HEK293 (cell line): ENCODE data around the gene PLD6.

Experiments used
- CTCF ChIA-PET: fragments of 350-600 bp; formaldehyde crosslinking; extraction: SDS; loops from one replicate; lab custom pipeline; 2021; ENCODE audit warnings: antibody characterized with exemption; lab: Yijun Ruan, JAX
- POLR2A ChIA-PET: fragments of 300-600 bp; formaldehyde crosslinking; extraction: SDS; loops from one replicate; lab custom pipeline; 2020; ENCODE audit warnings: antibody characterized with exemption, inconsistent platforms; lab: Yijun Ruan, JAX
- H3K27ac ChIP-seq: fragments of 200-500 bp; sonication (Bioruptor generic); 2 replicates; pipeline ENCODE4 v1.5.1; 2014; ENCODE audit warnings: low read depth, low read length, control low read depth, inconsistent platforms; ENCODE audit errors: extremely low read depth
- H3K36me3 ChIP-seq, 2 experiments: fragments of 200-500 bp in 1 of 2; sonication (Bioruptor generic) in 1 of 2; 1 replicate in 1 of 2; 2 replicates in 1 of 2; pipeline ENCODE4 v1.5.1; 2014 to 2017; ENCODE audit warnings: inconsistent platforms in 2 of 2, low read length in 2 of 2; ENCODE audit not compliant: control insufficient read depth in 2 of 2, insufficient read depth in 1 of 2
- H3K4me1 ChIP-seq: fragments of 200-500 bp; sonication (Bioruptor generic); 2 replicates; pipeline ENCODE4 v1.5.1; 2014; ENCODE audit warnings: mild to moderate bottlenecking, low read length, inconsistent platforms; ENCODE audit not compliant: control insufficient read depth, insufficient read depth
- H3K4me3 ChIP-seq: 2 replicates; pipeline ENCODE4 v1.5.1; 2011; ENCODE audit warnings: low read depth, mild to moderate bottlenecking, control low read depth, low read length, moderate library complexity
- H3K9me3 ChIP-seq: fragments of 200-500 bp; sonication (Bioruptor generic); 2 replicates; pipeline ENCODE4 v1.5.1; 2014; ENCODE audit warnings: low read depth, low read length, inconsistent platforms; ENCODE audit not compliant: control insufficient read depth, insufficient read depth
- BCL11A ChIP-seq: fragments of 450-650 bp; formaldehyde crosslinking; IDR thresholded peaks from 2 replicates; pipeline ENCODE4 v1.5.1; 2016; ENCODE audit warnings: low read depth, missing biosample characterization, missing genetic modification characterization
- FEZF1 ChIP-seq: fragments of 450-650 bp; formaldehyde crosslinking; IDR thresholded peaks from 2 replicates; pipeline ENCODE4 v1.5.1; 2016; ENCODE audit warnings: missing biosample characterization, missing genetic modification characterization
- GLIS1 ChIP-seq: fragments of 450-650 bp; formaldehyde crosslinking; IDR thresholded peaks from 2 replicates; pipeline ENCODE4 v1.5.1; 2016; ENCODE audit warnings: missing biosample characterization, missing genetic modification characterization
- HOXD13 ChIP-seq: sonication (generic); formaldehyde crosslinking; IDR thresholded peaks from 2 replicates; pipeline ENCODE4 v1.8.0; 2022; ENCODE audit warnings: missing genetic modification reagents, borderline replicate concordance
- KLF8 ChIP-seq: fragments of 450-650 bp; formaldehyde crosslinking; IDR thresholded peaks from 2 replicates; pipeline ENCODE4 v1.5.1; 2016; ENCODE audit warnings: missing biosample characterization, missing genetic modification characterization
- KLF9 ChIP-seq: fragments of 450-650 bp; formaldehyde crosslinking; IDR thresholded peaks from 2 replicates; pipeline ENCODE4 v1.5.1; 2016; ENCODE audit warnings: missing biosample characterization, missing genetic modification characterization, low read depth
- MZF1 ChIP-seq: fragments of 450-650 bp; formaldehyde crosslinking; IDR thresholded peaks from 2 replicates; pipeline ENCODE4 v1.5.1; 2017; ENCODE audit warnings: missing biosample characterization, missing genetic modification characterization, borderline replicate concordance
- REST ChIP-seq: fragments of 450-650 bp; formaldehyde crosslinking; IDR thresholded peaks from 2 replicates; pipeline ENCODE4 v1.5.1; 2016; ENCODE audit warnings: missing biosample characterization, missing genetic modification characterization
- SCRT2 ChIP-seq: fragments of 450-650 bp; formaldehyde crosslinking; IDR thresholded peaks from 2 replicates; pipeline ENCODE4 v1.5.1; 2016; ENCODE audit warnings: missing biosample characterization, missing genetic modification characterization
- ZBTB49 ChIP-seq: fragments of 450-650 bp; formaldehyde crosslinking; IDR thresholded peaks from 2 replicates; pipeline ENCODE4 v1.5.1; 2016; ENCODE audit warnings: missing biosample characterization, missing genetic modification characterization, low read depth
- ZNF146 ChIP-seq: fragments of 450-650 bp; formaldehyde crosslinking; IDR thresholded peaks from 2 replicates; pipeline ENCODE4 v1.5.1; 2016; ENCODE audit warnings: missing biosample characterization, missing genetic modification characterization
- ZNF239 ChIP-seq: fragments of 450-650 bp; formaldehyde crosslinking; IDR thresholded peaks from 2 replicates; pipeline ENCODE4 v1.5.1; 2016; ENCODE audit warnings: missing biosample characterization, missing genetic modification characterization
- ZNF350 ChIP-seq: fragments of 450-650 bp; formaldehyde crosslinking; IDR thresholded peaks from 2 replicates; pipeline ENCODE4 v1.5.0; 2017; ENCODE audit warnings: missing biosample characterization, mild to moderate bottlenecking, missing genetic modification characterization
- ZNF529 ChIP-seq: fragments of 450-650 bp; formaldehyde crosslinking; IDR thresholded peaks from 2 replicates; pipeline ENCODE4 v1.5.1; 2017; ENCODE audit warnings: missing genetic modification characterization, missing biosample characterization; ENCODE audit not compliant: insufficient replicate concordance
- ZNF768 ChIP-seq: fragments of 450-650 bp; formaldehyde crosslinking; IDR thresholded peaks from 2 replicates; pipeline ENCODE4 v1.5.1; 2018; ENCODE audit warnings: missing biosample characterization, mild to moderate bottlenecking, missing genetic modification characterization

PLD6 gene

GRCh38 chr17:17225901-17226300, 19.8 kb upstream of the PLD6 start:
- Histone ChIP-seq H3K9me3 (no peaks in the 10 kb centered on the region), H3K4me3 (no peak overlapping the region), H3K27ac (no peak overlapping the region), H3K4me1 (no peaks in the 10 kb centered on the region), H3K36me3 (peaks cover 45 to 100% of the 10 kb centered on the region in 2 experiments; a peak in 2 of 3 replicates)
- TF ChIP-seq HOXD13 (CRISPR knock-in tag) = no peak
- TF ChIP-seq SCRT2 (tag by site-specific recombination) = no peak
- no peak for TF ChIP-seq BCL11A
- TF ChIP-seq ZNF768 (tag by site-specific recombination) = no peak
- no peak for TF ChIP-seq MZF1 (tag by site-specific recombination)
- TF ChIP-seq ZNF239 = no peak
- TF ChIP-seq ZNF146 (tag by site-specific recombination) = no peak
- TF ChIP-seq KLF8 (tag by site-specific recombination) = no peak
- TF ChIP-seq ZNF350 (tag by site-specific recombination) = no peak
- TF ChIP-seq ZBTB49 (tag by site-specific recombination) = no peak
- TF ChIP-seq GLIS1 (tag by site-specific recombination) = no peak
- no peak for TF ChIP-seq ZNF529 (tag by site-specific recombination)
- no peak for TF ChIP-seq KLF9 (tag by site-specific recombination)
- POLR2A ChIA-PET = no interaction called here
- CTCF ChIA-PET = no interaction called here

GRCh38 chr17:17224137-17224536, 18.0 kb upstream of the PLD6 start:
- H3K36me3 ChIP-seq = peaks cover 32 to 100% of the 10 kb centered on the region in 2 experiments; a peak in 2 of 3 replicates
- POLR2A ChIA-PET = interaction anchor here (1.4 kb wide), 1 partner anchor 13 kb away, joined by 3 read pairs; the partner anchor contains the start of gene FLCN

More at GRCh38 chr17:17224137-17224536, 18.0 kb upstream of the PLD6 start:
- TF ChIP-seq FEZF1 = no peak
- TF ChIP-seq REST (tag by site-specific recombination) = no peak
- no peaks in the 10 kb centered on the region for H3K4me1 ChIP-seq
- no peak overlapping the region for H3K4me3 ChIP-seq
- no peak overlapping the region for H3K27ac ChIP-seq
- CTCF ChIA-PET = interaction anchor here (0.9 kb wide), 1 partner anchor 82 kb away, joined by 6 read pairs; no protein-coding TSS in a partner anchor
- no peaks in the 10 kb centered on the region for H3K9me3 ChIP-seq
